Measurements from ENCODE around the gene SLC9A7. TPM values are rescaled to one million over a fixed set of nuclear protein-coding genes. Genes with fewer than 3 reads are reported as not detected.

The SLC9A7 gene
- polyA plus RNA-seq, 5 donors = 2.3 to 3.2 (median 2.9) TPM

DNA sequence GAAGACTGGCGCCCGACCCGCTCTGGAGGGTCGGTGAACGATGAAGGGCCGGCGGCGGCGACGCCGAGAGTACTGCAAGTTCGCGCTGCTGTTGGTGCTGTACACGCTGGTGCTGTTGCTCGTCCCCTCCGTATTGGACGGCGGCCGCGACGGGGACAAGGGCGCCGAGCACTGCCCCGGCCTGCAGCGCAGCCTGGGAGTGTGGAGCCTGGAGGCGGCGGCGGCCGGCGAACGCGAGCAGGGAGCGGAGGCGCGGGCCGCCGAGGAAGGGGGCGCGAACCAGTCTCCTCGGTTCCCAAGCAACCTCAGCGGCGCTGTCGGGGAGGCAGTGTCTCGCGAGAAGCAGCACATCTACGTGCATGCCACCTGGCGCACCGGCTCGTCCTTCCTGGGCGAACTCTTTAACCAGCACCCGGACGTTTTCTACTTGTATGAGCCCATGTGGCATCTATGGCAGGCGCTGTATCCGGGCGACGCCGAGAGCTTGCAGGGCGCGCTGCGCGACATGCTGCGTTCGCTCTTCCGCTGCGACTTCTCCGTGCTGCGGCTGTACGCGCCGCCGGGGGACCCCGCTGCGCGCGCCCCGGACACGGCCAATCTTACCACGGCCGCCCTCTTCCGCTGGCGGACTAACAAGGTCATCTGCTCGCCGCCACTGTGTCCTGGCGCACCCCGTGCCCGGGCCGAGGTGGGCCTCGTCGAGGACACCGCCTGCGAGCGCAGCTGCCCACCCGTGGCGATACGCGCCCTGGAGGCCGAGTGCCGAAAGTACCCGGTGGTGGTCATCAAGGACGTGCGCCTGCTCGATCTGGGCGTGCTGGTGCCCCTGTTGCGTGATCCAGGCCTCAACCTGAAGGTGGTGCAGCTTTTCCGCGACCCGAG, 184.8 kb downstream of the SLC9A7 start:
- DNase-seq = no peak

- DNase-seq = no peak
These were observed 185.5 kb downstream of the SLC9A7 start, which contains the start of gene CHST7 for GRCh38 chrX:46573331-46573891. CHST7 (plus strand) TSS chrX:46573765; CDS start chrX:46573932, 167 bp downstream.

- DNase-seq = no peak
These were observed 186.5 kb downstream of the SLC9A7 start for GRCh38 chrX:46572340-46572936.

- DNase-seq = no peak
These were observed 187.2 kb downstream of the SLC9A7 start for GRCh38 chrX:46571423-46572339.

- no peak for DNase-seq
These were observed 189.3 kb downstream of the SLC9A7 start for GRCh38 chrX:46569621-46570020.

DNA sequence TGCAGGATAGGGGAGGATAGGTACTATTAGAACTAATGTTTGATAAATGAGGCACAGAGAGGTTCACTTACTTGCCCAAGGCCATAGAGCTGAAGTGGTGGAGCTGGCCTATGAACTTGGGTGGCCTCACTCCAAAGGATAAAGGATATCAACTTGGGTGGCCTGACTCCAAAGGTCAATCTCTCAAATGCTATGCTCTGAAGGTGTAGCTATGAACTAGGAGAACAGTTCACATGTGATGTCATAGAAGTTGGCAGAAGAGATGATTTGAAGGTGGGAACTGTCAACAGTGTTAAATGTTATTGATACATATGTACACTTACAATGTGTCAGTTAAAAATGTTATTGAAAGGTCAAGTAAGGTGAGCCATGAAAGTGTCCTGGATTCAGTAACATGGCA, 191.5 kb downstream of the SLC9A7 start:
- DNase-seq = no peak

GRCh38 chrX:46561824-46562657, 196.9 kb downstream of the SLC9A7 start:
- DNase-seq = no peak

GRCh38 chrX:46559062-46559461, 199.9 kb downstream of the SLC9A7 start:
- DNase-seq = no peak

DNA sequence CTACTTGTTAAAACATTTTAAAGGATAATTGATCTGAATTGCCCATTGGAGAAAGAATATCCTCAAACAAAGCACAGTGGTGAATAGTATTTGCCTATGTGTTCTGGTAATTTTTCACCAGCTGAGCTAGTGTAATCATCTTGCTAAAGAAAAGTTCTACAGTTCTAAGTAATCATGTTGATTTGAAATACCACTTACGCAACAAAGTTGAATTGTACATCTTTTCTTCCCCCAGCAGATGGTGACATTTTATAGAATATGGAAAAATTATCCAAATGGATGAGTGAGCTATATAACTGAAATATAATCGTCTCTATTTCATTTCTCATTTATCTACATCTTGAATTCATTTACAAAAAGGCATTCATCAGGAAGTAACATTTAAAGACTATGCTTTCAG, 204.0 kb downstream of the SLC9A7 start:
- DNase-seq = no peak

- no peak for DNase-seq
These were observed 205.0 kb downstream of the SLC9A7 start for GRCh38 chrX:46553935-46554334.

- DNase-seq = no peak
These were observed 207.3 kb downstream of the SLC9A7 start for GRCh38 chrX:46551494-46552128.

DNA sequence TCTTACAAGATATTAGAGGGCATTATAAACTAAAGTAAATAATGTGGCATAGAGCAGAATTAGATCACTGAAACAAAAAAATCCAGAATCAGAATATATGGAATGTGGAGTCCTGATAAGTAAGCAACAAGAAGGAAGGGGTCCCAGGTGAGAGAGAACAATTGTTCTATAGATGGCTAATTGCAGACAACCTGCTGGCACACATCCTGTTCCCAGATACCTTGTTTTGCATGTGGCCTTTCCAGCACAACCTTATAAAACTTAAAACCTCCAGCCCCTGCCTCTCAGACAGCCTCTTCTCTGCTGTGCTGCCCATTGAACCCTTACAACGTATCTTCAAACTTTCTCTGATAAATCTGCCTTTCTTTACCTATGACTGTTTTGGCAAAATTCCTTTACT, 209.0 kb downstream of the SLC9A7 start:
- no peak for DNase-seq

Other genes with a start within 250 kb of the SLC9A7 start
- 10 to 100 TPM in 1 of 5 donors, 1 to 10 TPM in 4; 5.2 to 10.5 (median 7.5) TPM for gene ZNF674, start 213.7 kb downstream of the SLC9A7 start, polyA plus RNA-seq (ENCODE audit: insufficient read depth in 1 of 5, insufficient read length in 5 of 5, low replicate concordance in 1 of 5)
- 1 to 10 TPM; 3.3 to 6.1 (median 3.9) TPM for gene CHST7, start 185.4 kb downstream of the SLC9A7 start, polyA plus RNA-seq (ENCODE audit: insufficient read depth in 1 of 5, insufficient read length in 5 of 5, low replicate concordance in 1 of 5)
- 10 to 100 TPM; 13.1 to 20.9 (median 15.2) TPM for gene RP2, start 77.9 kb upstream of the SLC9A7 start, polyA plus RNA-seq (ENCODE audit: insufficient read depth in 1 of 5, insufficient read length in 5 of 5, low replicate concordance in 1 of 5)
- 10 to 100 TPM; 11.4 to 17.9 (median 14.9) TPM for gene JADE3, start 153.3 kb upstream of the SLC9A7 start, polyA plus RNA-seq (ENCODE audit: insufficient read depth in 1 of 5, insufficient read length in 5 of 5, low replicate concordance in 1 of 5)

All from right lung (tissue), 5 donors.